Measurements from ENCODE around the gene SYCP3. TPM values are rescaled to one million over a fixed set of nuclear protein-coding genes. Genes with fewer than 3 reads are reported as not detected.
A peak's percentile ranks its signal among the peaks of the same experiment; 100 is the strongest.

The SYCP3 gene
- total and polyA plus RNA-seq, 2 of the 13 experiments (the other 11 are each of a cell fraction or from before 2014, with no cell fraction given), result not detected

GRCh38 chr12:101697197-101697929, 41.9 kb downstream of the SYCP3 start, which contains the start of gene CHPT1 (continued):
- TF ChIP-seq AKAP8 (CRISPR knock-in tag; IDR thresholded peaks at IDR 0.05) (no peak; the same call in 1 of the 2 replicates), ZNF430 (CRISPR knock-in tag; IDR thresholded peaks at IDR 0.05) (peak; percentile 58; the same call in 1 of the 2 replicates), ZBTB46 (CRISPR knock-in tag; IDR thresholded peaks at IDR 0.05; ENCODE audit: borderline replicate concordance) (no peak), ZNF414 (CRISPR knock-in tag; IDR thresholded peaks at IDR 0.05) (peak; percentile 32; the same call in 1 of the 2 replicates), PAWR (CRISPR knock-in tag; IDR thresholded peaks at IDR 0.05; ENCODE audit: borderline replicate concordance) (no peak), ZNF484 (CRISPR knock-in tag; IDR thresholded peaks at IDR 0.05; ENCODE audit: borderline replicate concordance, low read depth) (no peak), ZNF350 (CRISPR knock-in tag; IDR thresholded peaks at IDR 0.05; ENCODE audit: borderline replicate concordance, low read depth) (no peak; the same call in 1 of the 2 replicates), PRDM15 (CRISPR knock-in tag; IDR thresholded peaks at IDR 0.05) (peak; percentile 20; the same call in 1 of the 2 replicates), MAZ (IDR thresholded peaks at IDR 0.05; ENCODE audit: borderline replicate concordance, low read depth, low read length) (peak; percentile 17; the same call in 1 of the 2 replicates), MAZ (CRISPR knock-in tag; IDR thresholded peaks at IDR 0.05; ENCODE audit: low read depth) (peak; percentile 36; the same call in 1 of the 2 replicates), ZNF33B (CRISPR knock-in tag; IDR thresholded peaks at IDR 0.05) (no peak), HDAC6 (IDR thresholded peaks at IDR 0.05; ENCODE audit: low read depth, low read length) (no peak), ATAD3A (CRISPR knock-in tag; IDR thresholded peaks at IDR 0.05) (no peak), LRRFIP1 (CRISPR knock-in tag; conservative IDR thresholded peaks at IDR 0.05) (no peak), ZFP82 (CRISPR knock-in tag; IDR thresholded peaks at IDR 0.05; ENCODE audit: borderline replicate concordance) (peak; percentile 73; the same call in 1 of the 2 replicates), BRCA1 (CRISPR knock-in tag; IDR thresholded peaks at IDR 0.05) (peak; percentile 89), ZFP91 (CRISPR knock-in tag; IDR thresholded peaks at IDR 0.05; ENCODE audit: borderline replicate concordance) (no peak; the same call in 1 of the 2 replicates), ATF1 (CRISPR knock-in tag; IDR thresholded peaks at IDR 0.05) (no peak)
